ENCODE measurements around the gene SUFU. TPM values are rescaled to one million over a fixed set of nuclear protein-coding genes. Genes with fewer than 3 reads are reported as not detected.

SUFU gene
- total and polyA plus RNA-seq, 2 donors (not counting 1 experiment from before 2014, with no cell fraction given), result 4.8 to 13.3 TPM

DNA sequence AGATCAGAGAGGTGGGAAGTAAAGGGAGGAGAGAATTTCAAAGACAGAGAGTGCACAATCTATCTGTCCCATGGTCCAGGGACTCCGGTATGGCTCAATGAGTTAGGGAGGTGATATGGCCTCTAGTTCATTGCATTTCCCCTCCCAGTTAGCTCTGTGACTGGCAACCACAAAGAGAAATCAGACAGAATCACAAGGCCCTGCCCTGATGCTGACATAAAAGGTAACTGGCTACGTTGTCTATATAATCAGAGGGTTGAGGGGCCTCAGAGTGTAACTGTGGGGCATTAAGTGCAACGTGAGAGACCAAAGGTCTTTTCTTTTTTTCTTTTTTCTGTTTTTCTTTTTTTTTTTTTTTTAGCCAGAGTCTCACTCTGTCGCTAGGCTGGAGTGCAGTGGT lies 45.1 kb upstream of the SUFU start:
- Histone ChIP-seq H4K20me1 (ENCODE audit: control insufficient read depth, insufficient read depth, low read length, poor library complexity, severe bottlenecking) (no peaks in the 10 kb centered on the region), H3K9me3 (ENCODE audit: control extremely low read depth in 1 of 3, control insufficient read depth in 2 of 3, insufficient read depth in 1 of 3, low read length in 2 of 3) (no peaks in the 10 kb centered on the region), H3K36me3 (replicated peaks in 1 of 2; ENCODE audit: control extremely low read depth in 1 of 2, control insufficient read depth in 1 of 2, extremely low read depth in 1 of 2, insufficient read depth in 2 of 2, low read length in 1 of 2) (peaks cover 0 to 13% of the 10 kb centered on the region in 2 experiments), H3K4me1 (ENCODE audit: control insufficient read depth in 2 of 2, insufficient read depth in 2 of 2, low read length in 2 of 2) (peaks cover 17 to 23% of the 10 kb centered on the region in 2 donors), H3K27me3 (replicated peaks in 1 of 4; ENCODE audit: control extremely low read depth in 1 of 4, control insufficient read depth in 3 of 4, insufficient read depth in 4 of 4, low read length in 3 of 4) (peaks cover 0 to 4% (median 0%) of the 10 kb centered on the region in 4 experiments), H3K79me2 (ENCODE audit: control insufficient read depth, insufficient read depth, low read length) (peaks cover 12% of the 10 kb centered on the region), H3K4me2 (replicated peaks; ENCODE audit: low read depth, low read length, poor library complexity, severe bottlenecking) (no peak overlapping the region), H3K27ac (ENCODE audit: low read length in 2 of 2) (no peak overlapping the region), H3K4me3 (ENCODE audit: control extremely low read depth in 1 of 5, extremely low read depth in 1 of 5, insufficient read depth in 1 of 5, low read depth in 2 of 5, low read length in 4 of 5) (no peak overlapping the region), H2AFZ (ENCODE audit: insufficient read depth, low read depth, low read length, poor library complexity, severe bottlenecking) (no peak overlapping the region), H3K9ac (ENCODE audit: low read length) (no peak overlapping the region)
- no peak overlapping the region for H3K27ac Mint-ChIP-seq
- DNase-seq (no peak), ATAC-seq (ENCODE audit: low read depth) (no peak)
- CTCF ChIA-PET, result no interaction called here
- H3K4me3 Mint-ChIP-seq, result no peak overlapping the region
- intact Hi-C loops (cut with micrococcal nuclease), result no loop called here
- 100% methylated on average over 1 of the region's 4 CpGs for WGBS (ENCODE audit: insufficient coverage)
- POLR2A ChIA-PET, result no interaction called here
- no peaks in the 10 kb centered on the region for H3K9me3 Mint-ChIP-seq (ENCODE audit: insufficient read depth)
- peaks cover 29% of the 10 kb centered on the region for H3K4me1 Mint-ChIP-seq
- H3K27me3 Mint-ChIP-seq, result no peaks in the 10 kb centered on the region
- TF ChIP-seq EZH2 (IDR thresholded peaks at IDR 0.05; ENCODE audit: borderline replicate concordance, insufficient read depth, low read depth, low read length, poor library complexity, severe bottlenecking) (no peak), CTCF (IDR thresholded peaks at IDR 0.05) (no peak)

DNA sequence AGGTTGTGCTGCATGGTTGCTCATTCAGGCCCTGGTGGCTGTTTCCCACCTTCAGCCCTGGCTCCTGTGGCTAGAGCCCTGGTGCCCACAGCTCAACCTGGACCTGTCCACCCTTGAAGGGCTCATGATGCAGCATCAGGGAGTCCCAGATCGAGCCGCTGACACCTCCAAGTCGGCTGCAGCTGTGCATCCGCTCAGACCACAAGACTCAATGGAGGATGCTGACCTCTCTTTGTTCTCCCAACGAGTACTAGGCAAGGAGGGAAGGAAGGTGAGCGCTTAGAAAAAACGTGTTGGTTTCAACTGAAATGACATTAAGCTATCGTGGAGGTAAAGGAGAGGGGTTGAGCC lies 43.0 kb upstream of the SUFU start:
- peaks cover 0 to 4% (median 0%) of the 10 kb centered on the region in 4 experiments for H3K27me3 ChIP-seq (replicated peaks in 1 of 4; ENCODE audit: control extremely low read depth in 1 of 4, control insufficient read depth in 3 of 4, insufficient read depth in 4 of 4, low read length in 3 of 4)
- 23% methylated on average over 8 of the region's 8 CpGs for WGBS (ENCODE audit: insufficient coverage)
- peaks cover 17 to 23% of the 10 kb centered on the region in 2 donors for H3K4me1 ChIP-seq (ENCODE audit: control insufficient read depth in 2 of 2, insufficient read depth in 2 of 2, low read length in 2 of 2)
- intact Hi-C loops (cut with micrococcal nuclease), result loop anchor here (1.0 kb wide), 6 partner anchors 11 to 181 kb away; partner anchors contain the start of genes ACTR1A, CUEDC2 and FBXL15
- H3K9ac ChIP-seq (ENCODE audit: low read length), result peak overlapping the region; percentile 70
- H3K9me3 ChIP-seq (ENCODE audit: control extremely low read depth in 1 of 3, control insufficient read depth in 2 of 3, insufficient read depth in 1 of 3, low read length in 2 of 3), result no peaks in the 10 kb centered on the region
- H3K79me2 ChIP-seq (ENCODE audit: control insufficient read depth, insufficient read depth, low read length), result peaks cover 12% of the 10 kb centered on the region
- DNase-seq, result no peak
- no peak for TF ChIP-seq CTCF (IDR thresholded peaks at IDR 0.05)
- no peak for TF ChIP-seq EZH2 (IDR thresholded peaks at IDR 0.05; ENCODE audit: borderline replicate concordance, insufficient read depth, low read depth, low read length, poor library complexity, severe bottlenecking)
- H3K27ac ChIP-seq (ENCODE audit: low read length in 2 of 2), result peak overlapping the region; percentile 17 to 46
- H3K9me3 Mint-ChIP-seq (ENCODE audit: insufficient read depth), result no peaks in the 10 kb centered on the region
- H3K4me3 ChIP-seq (ENCODE audit: control extremely low read depth in 1 of 5, extremely low read depth in 1 of 5, insufficient read depth in 1 of 5, low read depth in 2 of 5, low read length in 4 of 5), result peak overlapping the region in 4 of 5 experiments; percentile 55 to 76 (median 70)
- no peaks in the 10 kb centered on the region for H3K27me3 Mint-ChIP-seq
- H2AFZ ChIP-seq (ENCODE audit: insufficient read depth, low read depth, low read length, poor library complexity, severe bottlenecking), result peak overlapping the region; percentile 95
- H3K4me3 Mint-ChIP-seq, result peak overlapping the region; percentile 85
- ChIA-PET POLR2A (interaction anchor here (0.7 to 3.4 kb wide), 6 partner anchors 10 to 101 kb away, joined by 3 to 25 read pairs (median 7); partner anchors contain the start of genes C10orf95, CUEDC2, FBXL15 and NFKB2), CTCF (interaction anchor here (0.9 to 4.0 kb wide), 9 partner anchors 9 to 291 kb away, joined by 3 to 36 read pairs (median 7); partner anchors contain the start of genes C10orf95 and SUFU)
- no peaks in the 10 kb centered on the region for H4K20me1 ChIP-seq (ENCODE audit: control insufficient read depth, insufficient read depth, low read length, poor library complexity, severe bottlenecking)
- H3K4me2 ChIP-seq (replicated peaks; ENCODE audit: low read depth, low read length, poor library complexity, severe bottlenecking), result peak overlapping the region; percentile 95
- peaks cover 0 to 5% of the 10 kb centered on the region in 2 experiments for H3K36me3 ChIP-seq (replicated peaks in 1 of 2; ENCODE audit: control extremely low read depth in 1 of 2, control insufficient read depth in 1 of 2, extremely low read depth in 1 of 2, insufficient read depth in 2 of 2, low read length in 1 of 2)
- H3K4me1 Mint-ChIP-seq, result peaks cover 29% of the 10 kb centered on the region
- peak overlapping the region; percentile 76 for H3K27ac Mint-ChIP-seq
- ATAC-seq (ENCODE audit: low read depth), result peak; percentile 12

All from B cell (primary cell).